Measurements from ENCODE around the gene ESRP2.

DNA sequence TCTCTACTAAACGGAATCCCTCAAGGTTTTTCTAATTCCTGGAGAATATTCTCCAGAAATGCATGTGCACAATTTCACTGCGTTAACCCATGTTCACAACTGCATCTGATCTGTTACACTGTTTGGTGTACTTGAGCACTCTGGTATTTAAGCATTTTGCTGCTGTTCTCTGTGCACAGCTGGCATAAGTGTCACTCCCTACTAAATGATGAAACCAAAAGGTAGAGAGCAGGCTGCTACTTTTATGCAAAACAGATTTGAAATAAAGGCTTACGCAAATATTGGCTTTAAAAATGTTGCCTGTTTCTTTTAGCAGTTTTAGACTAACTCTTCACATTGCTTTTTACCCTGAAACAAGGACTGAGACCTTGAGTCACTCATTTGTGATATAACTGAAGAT, 41.7 kb downstream of the ESRP2 start:
- TF ChIP-seq, protein P1, sequence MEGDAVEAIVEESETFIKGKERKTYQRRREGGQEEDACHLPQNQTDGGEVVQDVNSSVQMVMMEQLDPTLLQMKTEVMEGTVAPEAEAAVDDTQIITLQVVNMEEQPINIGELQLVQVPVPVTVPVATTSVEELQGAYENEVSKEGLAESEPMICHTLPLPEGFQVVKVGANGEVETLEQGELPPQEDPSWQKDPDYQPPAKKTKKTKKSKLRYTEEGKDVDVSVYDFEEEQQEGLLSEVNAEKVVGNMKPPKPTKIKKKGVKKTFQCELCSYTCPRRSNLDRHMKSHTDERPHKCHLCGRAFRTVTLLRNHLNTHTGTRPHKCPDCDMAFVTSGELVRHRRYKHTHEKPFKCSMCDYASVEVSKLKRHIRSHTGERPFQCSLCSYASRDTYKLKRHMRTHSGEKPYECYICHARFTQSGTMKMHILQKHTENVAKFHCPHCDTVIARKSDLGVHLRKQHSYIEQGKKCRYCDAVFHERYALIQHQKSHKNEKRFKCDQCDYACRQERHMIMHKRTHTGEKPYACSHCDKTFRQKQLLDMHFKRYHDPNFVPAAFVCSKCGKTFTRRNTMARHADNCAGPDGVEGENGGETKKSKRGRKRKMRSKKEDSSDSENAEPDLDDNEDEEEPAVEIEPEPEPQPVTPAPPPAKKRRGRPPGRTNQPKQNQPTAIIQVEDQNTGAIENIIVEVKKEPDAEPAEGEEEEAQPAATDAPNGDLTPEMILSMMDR (IDR thresholded peaks at IDR 0.05): no peak
- TF ChIP-seq POLR2A (IDR thresholded peaks at IDR 0.05; ENCODE audit: low read depth) (no peak), POLR2AphosphoS5 (IDR thresholded peaks at IDR 0.05) (no peak), EP300 (IDR thresholded peaks at IDR 0.05) (no peak)
